Transverse colon (tissue), 4 donors: ENCODE measurements around the gene NCKIPSD. TPM values are rescaled to one million over a fixed set of nuclear protein-coding genes. Genes with fewer than 3 reads are reported as not detected.
A peak's percentile ranks its signal among the peaks of the same experiment; 100 is the strongest.

Experiments
- DNase-seq: peaks from one replicate; pipeline ENCODE4 v3.0.0-alpha.2; 2019
- H3K27ac ChIP-seq, 4 donors: fragments of 200-600 bp; sonication (generic); 2 replicates each; pipeline ENCODE4 v1.5.1; 2016 to 2018; ENCODE audit warnings: inconsistent platforms in 4 of 4
- H3K27me3 ChIP-seq: fragments of 200-600 bp; sonication (generic); 2 replicates; pipeline ENCODE4 v1.5.1; 2017; ENCODE audit warnings: inconsistent platforms
- H3K36me3 ChIP-seq, 4 donors: fragments of 200-600 bp; sonication (generic); 2 replicates each; pipeline ENCODE4 v1.5.1; 2017 to 2019; ENCODE audit warnings: inconsistent platforms in 4 of 4
- H3K4me1 ChIP-seq, 4 donors: fragments of 200-600 bp; sonication (generic); 2 replicates each; pipeline ENCODE4 v1.5.1; 2017 to 2020; ENCODE audit warnings: inconsistent platforms in 4 of 4
- H3K4me3 ChIP-seq, 4 donors: fragments of 200-600 bp; sonication (generic); 1 replicate in 1 of 4; 2 replicates in 3 of 4; pipeline versions ENCODE4 v1.5.1 to v1.6.1; 2017 to 2019; ENCODE audit warnings: inconsistent platforms in 4 of 4
- H3K9me3 ChIP-seq, 2 donors: fragments of 200-600 bp; sonication (generic); 2 replicates each; pipeline ENCODE4 v1.5.1; 2017 to 2019; ENCODE audit warnings: inconsistent platforms in 2 of 2
- CTCF ChIP-seq, 5 experiments: fragments of 200-600 bp in 3 of 5; fragments of 450-650 bp in 2 of 5; sonication (generic) in 3 of 5; IDR thresholded peaks; 1 replicate in 2 of 5; 2 replicates in 3 of 5; pipeline ENCODE4 v1.5.1; 2016 to 2017; ENCODE audit warnings: antibody characterized with exemption in 5 of 5, inconsistent platforms in 3 of 5, mild to moderate bottlenecking in 2 of 5, moderate library complexity in 1 of 5
- EP300 ChIP-seq: sonication (generic); formaldehyde crosslinking; IDR thresholded peaks from one replicate; pipeline ENCODE4 v1.6.1; 2017; ENCODE audit warnings: antibody characterized with exemption, low read depth
- POLR2A ChIP-seq: fragments of 450-650 bp; IDR thresholded peaks from one replicate; pipeline ENCODE4 v1.6.1; 2016; ENCODE audit warnings: antibody characterized with exemption, mild to moderate bottlenecking, moderate library complexity
- POLR2AphosphoS5 ChIP-seq, 3 donors: sonication (generic); formaldehyde crosslinking; IDR thresholded peaks; one replicate each; pipeline ENCODE4 v1.6.1; 2016; ENCODE audit warnings: antibody characterized with exemption in 3 of 3
- WGBS, 2 donors: methylation state at CpG; one replicate each; pipeline ENCODE4 v1.1.5; 2018; ENCODE audit warnings: low coverage in 1 of 2; 5-methylcytosine and 5-hydroxymethylcytosine counted together
- in situ Hi-C, 4 donors: fragments of 200-750 bp; cut with MboI; loops; one replicate each; pipeline versions ENCODE4 v1.15.0 to v1.15.1; 2017; ENCODE audit warnings: low sequenced_read_pairs in 3 of 4, low pct_ligation_motif_present in 1 of 4, low pct_unique_long_range_greater_than_20kb in 1 of 4
- intact Hi-C: fragments of 100-400 bp; cut with DNase I; formaldehyde crosslinking; loops from one replicate; pipeline ENCODE4 v1.15.1; 2023; ENCODE audit warnings: low total_unique reads
- total RNA-seq, 4 donors: library from RNA; depleted of rRNA; stranded (reverse); fragments of >200 nt; gene quantifications; one replicate each; pipeline ENCODE4 v1.1.0, GENCODE V29; 2016

NCKIPSD gene
- total RNA-seq, 4 donors from 2014 or later, result 42.3 to 74.6 (median 49.2) TPM

DNA sequence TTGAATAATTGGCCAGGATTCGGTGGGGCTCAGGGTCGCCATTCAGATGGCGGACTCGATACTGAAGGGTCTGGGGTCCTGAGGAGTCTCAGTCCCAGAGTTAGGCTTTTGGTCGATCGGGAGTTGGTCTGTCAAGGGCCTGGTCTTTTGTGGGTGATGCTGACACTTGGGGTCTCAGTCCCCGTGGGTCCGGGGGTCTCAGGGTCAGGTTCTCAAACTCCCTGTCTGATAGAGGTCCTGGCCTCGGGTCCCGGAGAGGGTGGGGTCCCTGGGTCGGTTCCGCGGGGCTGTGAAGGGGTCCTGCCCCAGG is 467 bp downstream of the NCKIPSD start:
- H3K36me3 ChIP-seq, result peaks cover 0 to 39% (median 16%) of the 10 kb centered on the region in 4 donors
- H3K9me3 ChIP-seq, result no peaks in the 10 kb centered on the region
- no peaks in the 10 kb centered on the region for H3K27me3 ChIP-seq
- intact Hi-C loops (no loop called here), in situ Hi-C loops (no loop called here)
- peak overlapping the region; percentile 85 to 91 (median 87) for H3K27ac ChIP-seq
- peak overlapping the region; percentile 50 to 75 (median 66) for H3K4me3 ChIP-seq
- TF ChIP-seq POLR2A (no peak), CTCF (IDR thresholded peaks at IDR 0.05) (no peak), EP300 (no peak)
- WGBS, 2 donors, result 15% methylated on average over 4 to 8 of the region's 13 CpGs
- H3K4me1 ChIP-seq, result peaks cover 23 to 31% (median 28%) of the 10 kb centered on the region in 4 donors
- DNase-seq, result no peak

GRCh38 chr3:48684480-48685143 is 1.1 kb downstream of the NCKIPSD start:
- no peak for TF ChIP-seq EP300
- TF ChIP-seq POLR2A, result no peak
- in situ Hi-C loops (no loop called here), intact Hi-C loops (no loop called here)
- H3K27ac ChIP-seq, result peak overlapping the region in 3 of 4 donors; percentile 12 to 88 (median 86)
- no peaks in the 10 kb centered on the region for H3K27me3 ChIP-seq
- H3K36me3 ChIP-seq, result peaks cover 0 to 40% (median 13%) of the 10 kb centered on the region in 4 donors
- WGBS, 2 donors, result 53% methylated on average over 7 of the region's 7 CpGs; no CpG with 5 or more reads in 1 of the 2 donors
- DNase-seq, result peak; percentile 44
- H3K9me3 ChIP-seq, result no peaks in the 10 kb centered on the region
- peaks cover 23 to 31% (median 28%) of the 10 kb centered on the region in 4 donors for H3K4me1 ChIP-seq
- peak overlapping the region in 3 of 4 donors; percentile 50 to 68 (median 65) for H3K4me3 ChIP-seq

DNA sequence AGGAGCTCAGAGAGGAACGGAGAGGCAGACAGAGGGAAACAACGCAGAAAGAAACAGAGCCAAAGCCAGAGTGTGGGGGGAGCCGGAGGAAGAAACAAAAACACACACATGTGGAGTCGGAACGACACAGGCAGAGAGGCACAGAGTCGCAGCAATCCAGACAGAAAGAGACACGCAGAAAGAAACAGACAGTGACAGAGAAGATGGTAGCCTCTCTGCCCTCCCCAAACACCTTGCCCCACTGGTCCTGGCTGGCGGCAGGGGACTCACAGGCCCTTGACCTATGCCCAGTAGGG is 1.7 kb downstream of the NCKIPSD start:
- H3K4me1 ChIP-seq, result peaks cover 23 to 31% (median 28%) of the 10 kb centered on the region in 4 donors
- WGBS, 2 donors, result 80 to 82% methylated on average over 3 to 8 of the region's 8 CpGs
- peak overlapping the region in 3 of 4 donors; percentile 50 to 68 (median 65) for H3K4me3 ChIP-seq
- H3K27me3 ChIP-seq, result no peaks in the 10 kb centered on the region
- intact Hi-C loops (no loop called here), in situ Hi-C loops (no loop called here)
- H3K36me3 ChIP-seq, result peaks cover 0 to 34% (median 10%) of the 10 kb centered on the region in 4 donors
- H3K9me3 ChIP-seq, result no peaks in the 10 kb centered on the region
- H3K27ac ChIP-seq, result peak overlapping the region in 1 of 4 donors; percentile 86
- DNase-seq, result no peak
- TF ChIP-seq EP300 (no peak), POLR2A (no peak), POLR2AphosphoS5 (IDR thresholded peaks at IDR 0.05) (no peak), CTCF (IDR thresholded peaks at IDR 0.05) (no peak)

GRCh38 chr3:48682786-48683185 is 2.9 kb downstream of the NCKIPSD start:
- WGBS, 2 donors, result 90 to 100% methylated on average over 2 to 9 of the region's 9 CpGs
- in situ Hi-C loops, result no loop called here
- Histone ChIP-seq H3K9me3 (no peaks in the 10 kb centered on the region), H3K27me3 (no peaks in the 10 kb centered on the region), H3K4me1 (peaks cover 23 to 31% (median 28%) of the 10 kb centered on the region in 4 donors), H3K4me3 (no peak overlapping the region), H3K36me3 (peaks cover 0 to 23% (median 7%) of the 10 kb centered on the region in 4 donors), H3K27ac (no peak overlapping the region)
- intact Hi-C loops, result no loop called here
- TF ChIP-seq CTCF (IDR thresholded peaks at IDR 0.05) (no peak), POLR2A (no peak), EP300 (no peak), POLR2AphosphoS5 (IDR thresholded peaks at IDR 0.05) (no peak)
- no peak for DNase-seq
